HG02798 (cell line): Measurements from ENCODE around the gene PRDX2.

ENCODE experiments used
- ATAC-seq: cut with Tn5 transposase; IDR thresholded peaks from one replicate; pipeline ENCODE4 v1.9.1; 2021; ENCODE audit warnings: mild to moderate bottlenecking; ENCODE audit not compliant: unreplicated experiment, poor library complexity

PRDX2 gene

GRCh38 chr19:12793290-12794195, 8.1 kb downstream of the PRDX2 start:
- ATAC-seq, result peak; percentile 39

- no peak for ATAC-seq
These were observed 8.7 kb downstream of the PRDX2 start for GRCh38 chr19:12792853-12793289.

- no peak for ATAC-seq
These were observed 9.3 kb downstream of the PRDX2 start for GRCh38 chr19:12792051-12792852.

- peak; percentile 35 for ATAC-seq
These were observed 10.1 kb downstream of the PRDX2 start, which contains the start of gene JUNB for GRCh38 chr19:12791345-12792050. Gene JUNB, plus strand, starts transcription at chr19:12791486. Its CDS starts 286 bp downstream, at chr19:12791772.

- no peak for ATAC-seq
These were observed 10.8 kb downstream of the PRDX2 start for GRCh38 chr19:12790628-12791344.

- ATAC-seq, result peak; percentile 48
These were observed 11.5 kb downstream of the PRDX2 start for GRCh38 chr19:12789904-12790619.

GRCh38 chr19:12789098-12789903, 12.3 kb downstream of the PRDX2 start:
- ATAC-seq, result no peak

- no peak for ATAC-seq
These were observed 12.9 kb downstream of the PRDX2 start for GRCh38 chr19:12788682-12789097.

GRCh38 chr19:12788042-12788681, 13.4 kb downstream of the PRDX2 start:
- no peak for ATAC-seq

- ATAC-seq, result no peak
These were observed 14.1 kb downstream of the PRDX2 start for GRCh38 chr19:12787458-12787857.

GRCh38 chr19:12786952-12787351, 14.6 kb downstream of the PRDX2 start:
- no peak for ATAC-seq

GRCh38 chr19:12786141-12786870, 15.3 kb downstream of the PRDX2 start:
- no peak for ATAC-seq

- ATAC-seq, result no peak
These were observed 16.1 kb downstream of the PRDX2 start for GRCh38 chr19:12785431-12786031.

GRCh38 chr19:12784871-12785430, 16.6 kb downstream of the PRDX2 start:
- ATAC-seq, result no peak

GRCh38 chr19:12784394-12784870, 17.2 kb downstream of the PRDX2 start:
- no peak for ATAC-seq

GRCh38 chr19:12783849-12784393, 17.7 kb downstream of the PRDX2 start:
- ATAC-seq, result no peak
